Pancreas (tissue), 10 donors: ENCODE measurements around the gene ARHGEF40. TPM values are rescaled to one million over a fixed set of nuclear protein-coding genes. Genes with fewer than 3 reads are reported as not detected.

ENCODE experiments used
- ATAC-seq, 4 donors: fragments of 200-7000 bp; cut with Tn5 transposase; one replicate each; pipeline versions ENCODE4 v1.8.0 to v1.9.1; 2020; ENCODE audit warnings: mild to moderate bottlenecking in 4 of 4, moderate library complexity in 4 of 4
- DNase-seq, 6 donors: peaks; one replicate each; pipeline ENCODE4 v3.0.0-alpha.2; 2020
- FAIRE-seq: peaks from 2 replicates; lab custom pipeline; 2012; peaks lifted over from hg19 to GRCh38; lab: Jason Lieb, UNC
- H3K27ac ChIP-seq, 4 donors: fragments of 200-600 bp; sonication (generic); 1 replicate in 3 of 4; 2 replicates in 1 of 4; pipeline versions ENCODE4 v1.5.0 to v1.8.0; 2020
- H3K27me3 ChIP-seq, 4 donors: fragments of 200-600 bp; one replicate each; pipeline ENCODE4 v1.8.0; 2021
- H3K36me3 ChIP-seq, 3 donors: fragments of 200-600 bp; sonication (generic) in 1 of 3; one replicate each; pipeline versions ENCODE4 v1.5.0 to v1.8.0; 2020 to 2021
- H3K4me1 ChIP-seq, 3 donors: fragments of 200-600 bp; one replicate each; pipeline ENCODE4 v1.8.0; 2021
- H3K4me3 ChIP-seq, 4 donors: fragments of 200-600 bp; sonication (generic) in 2 of 4; one replicate each; pipeline versions ENCODE4 v1.5.0 to v1.8.0; 2020 to 2021
- H3K9me3 ChIP-seq, 4 donors: fragments of 200-600 bp; one replicate each; pipeline ENCODE4 v1.8.0; 2021
- CTCF ChIP-seq, 4 donors: fragments of 200-600 bp; sonication (generic) in 3 of 4; IDR thresholded peaks; one replicate each; pipeline versions ENCODE4 v1.5.0 to v1.8.0; 2021; ENCODE audit warnings: antibody characterized with exemption in 4 of 4
- WGBS, 2 donors: extraction: QIAGEN DNeasy Blood & Tissue Kit; methylation state at CpG; one replicate each; pipeline ENCODE4 v1.1.7; 2013; 5-methylcytosine and 5-hydroxymethylcytosine counted together
- intact Hi-C, 3 donors: fragments of 100-400 bp; cut with DNase I; formaldehyde crosslinking; loops; one replicate each; pipeline versions ENCODE4 v1.11.1 to v1.14.2; 2022
- polyA plus RNA-seq, 2 donors: library from polyadenylated mRNA; stranded (reverse); fragments of 200-250 nt; gene quantifications; one replicate each; pipeline ENCODE4 v1.2.3, GENCODE V29; 2013
- total RNA-seq, 6 donors: library from RNA; stranded (reverse); fragmentation: NEBNext Ultra II Directional in 4 of 6; extraction: Animal tissue kit (Norgen Biotek cat#: 25700) in 4 of 6; gene quantifications; one replicate each; pipeline versions ENCODE4 v1.2.1 to v1.2.4, GENCODE V29; 2021 to 2023
- donor health status: healthy with polysubstance abuse.
- donor health status: DM: no; HTN: no; CAD: no; lungs with moderate emphysema.
- donor health status: DM: no; HTN: no; CAD: no.
- donor health status: control.
- donor health status: control.
- donor health status: Bipolar disorder and iron deficiency.
- donor health status: DM: yes; HTN: yes; CAD: no.
- donor health status: DM: no; HTN: no; CAD: no.
- donor health status: DM: no; HTN: no; CAD: no.
- donor health status: DM: yes; HTN: yes; CAD: no.

ARHGEF40 gene
- total and polyA plus RNA-seq, 8 donors = 24.5 to 77.0 (median 43.8) TPM

GRCh38 chr14:21084998-21085853 is 15.1 kb downstream of the ARHGEF40 start:
- Histone ChIP-seq H3K4me3 (no peak overlapping the region), H3K36me3 (peaks cover 0 to 46% (median 0%) of the 10 kb centered on the region in 3 donors), H3K4me1 (no peaks in the 10 kb centered on the region), H3K27me3 (no peaks in the 10 kb centered on the region), H3K27ac (no peak overlapping the region), H3K9me3 (no peaks in the 10 kb centered on the region)
- 67 to 69% methylated on average over 17 of the region's 17 CpGs for WGBS, 2 donors
- no peak for DNase-seq
- intact Hi-C loops = no loop called here
- no peak for FAIRE-seq
- peak in 2 of 4 donors; percentile 4 to 51 for ATAC-seq
- no peak for TF ChIP-seq CTCF (IDR thresholded peaks at IDR 0.05)

GRCh38 chr14:21086908-21087293 is 16.8 kb downstream of the ARHGEF40 start:
- TF ChIP-seq CTCF (IDR thresholded peaks at IDR 0.05) = no peak

GRCh38 chr14:21087294-21088091 is 17.4 kb downstream of the ARHGEF40 start:
- H3K4me1 ChIP-seq = no peaks in the 10 kb centered on the region
- no peak overlapping the region for H3K27ac ChIP-seq
- ATAC-seq (peak in 3 of 4 donors; percentile 3 to 54 (median 25)), FAIRE-seq (no peak), DNase-seq (peak in 1 of 6 donors; percentile 63)
- H3K9me3 ChIP-seq = no peaks in the 10 kb centered on the region
- TF ChIP-seq CTCF (IDR thresholded peaks at IDR 0.05) = no peak
- no peak overlapping the region for H3K4me3 ChIP-seq
- H3K27me3 ChIP-seq = no peaks in the 10 kb centered on the region
- 69 to 70% methylated on average over 18 to 19 of the region's 19 CpGs for WGBS, 2 donors
- intact Hi-C loops = no loop called here
- H3K36me3 ChIP-seq = peaks cover 0 to 40% (median 0%) of the 10 kb centered on the region in 3 donors

More at GRCh38 chr14:21086908-21087293, 16.8 kb downstream of the ARHGEF40 start:
- Histone ChIP-seq H3K36me3 (peaks cover 0 to 42% (median 0%) of the 10 kb centered on the region in 3 donors), H3K4me3 (no peak overlapping the region), H3K9me3 (no peaks in the 10 kb centered on the region), H3K4me1 (no peaks in the 10 kb centered on the region), H3K27me3 (no peaks in the 10 kb centered on the region), H3K27ac (no peak overlapping the region)
- DNase-seq = no peak
- intact Hi-C loops = no loop called here
- ATAC-seq = no peak
- 84 to 89% methylated on average over 3 to 4 of the region's 4 CpGs for WGBS, 2 donors
- no peak for FAIRE-seq

- 84 to 91% methylated on average over 4 of the region's 4 CpGs for WGBS, 2 donors
- peaks cover 0 to 3% (median 0%) of the 10 kb centered on the region in 3 donors for H3K4me1 ChIP-seq
- FAIRE-seq (no peak), DNase-seq (no peak), ATAC-seq (no peak)
- intact Hi-C loops = no loop called here
- peaks cover 0 to 43% (median 0%) of the 10 kb centered on the region in 3 donors for H3K36me3 ChIP-seq
- no peak overlapping the region for H3K27ac ChIP-seq
- no peaks in the 10 kb centered on the region for H3K9me3 ChIP-seq
- no peak for TF ChIP-seq CTCF (IDR thresholded peaks at IDR 0.05)
- no peaks in the 10 kb centered on the region for H3K27me3 ChIP-seq
- no peak overlapping the region for H3K4me3 ChIP-seq
Measured at GRCh38 chr14:21088687-21089086, 18.6 kb downstream of the ARHGEF40 start.
